ENCODE measurements around the gene ITIH2. TPM values are rescaled to one million over a fixed set of nuclear protein-coding genes. Genes with fewer than 3 reads are reported as not detected.
"Not testable (repeated sequence)": the region's sequence is repeated elsewhere in the genome, so short reads cannot be mapped to it uniquely, and the experiment has no call there.

ITIH2 gene
- total RNA-seq, result not detected

GRCh38 chr10:7703140-7703539, at the start of gene ITIH2:
Gene ITIH2 (plus strand): TSS chr10:7703316. CDS start chr10:7703435, 119 bp downstream.
- 56% methylated on average over 4 of the region's 4 CpGs for WGBS
- intact Hi-C loops (cut with DNase I), result no loop called here

GRCh38 chr10:7657079-7657478, 46.0 kb upstream of the ITIH2 start:
- H3K4me3 ChIP-seq; DNase-seq (ENCODE audit: extremely low spot score); intact Hi-C loops (cut with DNase I); H3K9me3 ChIP-seq; H3K36me3 ChIP-seq; H3K27me3 ChIP-seq: not testable (repeated sequence)
- peak overlapping the region in 1 of 4 donors; percentile 34 for H3K27ac ChIP-seq (replicated peaks in 1 of 4)
- H3K4me1 ChIP-seq, result peaks cover 0 to 50% (median 14%) of the 10 kb centered on the region in 4 donors
- 80% methylated on average over 11 of the region's 11 CpGs for WGBS

More at GRCh38 chr10:7703140-7703539, at the start of gene ITIH2:
- no peak within 1 kb of the TSS for H3K27ac ChIP-seq (replicated peaks in 1 of 4)
- no peaks in the 10 kb centered on the region for H3K9me3 ChIP-seq
- H3K36me3 ChIP-seq, result no peaks in the 10 kb centered on the region
- H3K27me3 ChIP-seq, result peaks cover 0 to 40% (median 0%) of the 10 kb centered on the region in 4 donors
- H3K4me3 ChIP-seq, result no peak within 1 kb of the TSS
- TF ChIP-seq CTCF (IDR thresholded peaks at IDR 0.05) (no peak), EP300 (IDR thresholded peaks at IDR 0.05) (no peak), POLR2AphosphoS5 (IDR thresholded peaks at IDR 0.05) (no peak), POLR2A (IDR thresholded peaks at IDR 0.05; ENCODE audit: low read depth) (no peak)
- H3K4me1 ChIP-seq, result no peaks in the 10 kb centered on the region
- no peak for DNase-seq (ENCODE audit: extremely low spot score)

GRCh38 chr10:7657552-7657951, 45.6 kb upstream of the ITIH2 start:
- peaks cover 0 to 8% (median 0%) of the 10 kb centered on the region in 4 donors for H3K36me3 ChIP-seq
- H3K9me3 ChIP-seq, result no peaks in the 10 kb centered on the region
- no peak for DNase-seq (ENCODE audit: extremely low spot score)
- intact Hi-C loops (cut with DNase I), result no loop called here
- no peak overlapping the region for H3K4me3 ChIP-seq
- peak overlapping the region in 1 of 4 donors; percentile 34 for H3K27ac ChIP-seq (replicated peaks in 1 of 4)
- H3K27me3 ChIP-seq, result peaks cover 0 to 13% (median 0%) of the 10 kb centered on the region in 4 donors
- TF ChIP-seq EP300 (IDR thresholded peaks at IDR 0.05) (no peak), POLR2AphosphoS5 (IDR thresholded peaks at IDR 0.05) (no peak), CTCF (IDR thresholded peaks at IDR 0.05) (no peak)
- WGBS, result 68% methylated on average over 2 of the region's 2 CpGs
- H3K4me1 ChIP-seq, result peaks cover 0 to 55% (median 14%) of the 10 kb centered on the region in 4 donors

- TF ChIP-seq EP300 (IDR thresholded peaks at IDR 0.05), result no peak
- peak in 1 of 2 donors; percentile 19 for TF ChIP-seq POLR2AphosphoS5 (IDR thresholded peaks at IDR 0.05)
- peaks cover 0 to under 1% (median 0%) of the 10 kb centered on the region in 4 donors for H3K36me3 ChIP-seq
- H3K9me3 ChIP-seq, result no peaks in the 10 kb centered on the region
- intact Hi-C loops (cut with DNase I), result no loop called here
- peaks cover 0 to 73% (median 21%) of the 10 kb centered on the region in 4 donors for H3K4me1 ChIP-seq
- H3K4me3 ChIP-seq, result no peak overlapping the region
- WGBS, result 56% methylated on average over 4 of the region's 4 CpGs
- H3K27me3 ChIP-seq, result peaks cover 0 to 21% (median 0%) of the 10 kb centered on the region in 4 donors
- peak overlapping the region; percentile 18 to 69 (median 41) for H3K27ac ChIP-seq (replicated peaks in 1 of 4)
- no peak for DNase-seq (ENCODE audit: extremely low spot score)
These were observed 43.6 kb upstream of the ITIH2 start for GRCh38 chr10:7659560-7659959.

GRCh38 chr10:7662522-7662921, 40.6 kb upstream of the ITIH2 start:
- no peaks in the 10 kb centered on the region for H3K9me3 ChIP-seq
- H3K27ac ChIP-seq (replicated peaks in 1 of 4), result peak overlapping the region in 1 of 4 donors; percentile 5
- intact Hi-C loops (cut with DNase I), result no loop called here
- peaks cover 0 to 32% (median 2%) of the 10 kb centered on the region in 4 donors for H3K27me3 ChIP-seq
- WGBS, result 80% methylated on average over 5 of the region's 5 CpGs
- no peak for DNase-seq (ENCODE audit: extremely low spot score)
- no peaks in the 10 kb centered on the region for H3K36me3 ChIP-seq
- H3K4me3 ChIP-seq, result no peak overlapping the region
- H3K4me1 ChIP-seq, result peaks cover 15 to 87% (median 43%) of the 10 kb centered on the region in 4 donors
- TF ChIP-seq CTCF (IDR thresholded peaks at IDR 0.05) (no peak), EP300 (IDR thresholded peaks at IDR 0.05) (no peak), POLR2AphosphoS5 (IDR thresholded peaks at IDR 0.05) (no peak), POLR2A (IDR thresholded peaks at IDR 0.05; ENCODE audit: low read depth) (no peak)

- Histone ChIP-seq H3K4me1 (peaks cover 19 to 79% (median 42%) of the 10 kb centered on the region in 4 donors), H3K9me3 (no peaks in the 10 kb centered on the region), H3K36me3 (no peaks in the 10 kb centered on the region), H3K4me3 (peak overlapping the region in 2 of 4 donors; percentile 67 to 89), H3K27me3 (peaks cover 0 to 32% (median 2%) of the 10 kb centered on the region in 4 donors), H3K27ac (replicated peaks in 1 of 4) (peak overlapping the region in 1 of 4 donors; percentile 74)
- TF ChIP-seq CTCF (IDR thresholded peaks at IDR 0.05), result no peak
- no peak for TF ChIP-seq POLR2AphosphoS5 (IDR thresholded peaks at IDR 0.05)
- no peak for TF ChIP-seq EP300 (IDR thresholded peaks at IDR 0.05)
- no peak for TF ChIP-seq POLR2A (IDR thresholded peaks at IDR 0.05; ENCODE audit: low read depth)
- DNase-seq (ENCODE audit: extremely low spot score), result no peak
- 59% methylated on average over 2 of the region's 2 CpGs for WGBS
- intact Hi-C loops (cut with DNase I), result no loop called here
These were observed 38.4 kb upstream of the ITIH2 start for GRCh38 chr10:7664707-7665106.
